Measurements from ENCODE around the gene AKAP13.

The AKAP13 gene

DNA sequence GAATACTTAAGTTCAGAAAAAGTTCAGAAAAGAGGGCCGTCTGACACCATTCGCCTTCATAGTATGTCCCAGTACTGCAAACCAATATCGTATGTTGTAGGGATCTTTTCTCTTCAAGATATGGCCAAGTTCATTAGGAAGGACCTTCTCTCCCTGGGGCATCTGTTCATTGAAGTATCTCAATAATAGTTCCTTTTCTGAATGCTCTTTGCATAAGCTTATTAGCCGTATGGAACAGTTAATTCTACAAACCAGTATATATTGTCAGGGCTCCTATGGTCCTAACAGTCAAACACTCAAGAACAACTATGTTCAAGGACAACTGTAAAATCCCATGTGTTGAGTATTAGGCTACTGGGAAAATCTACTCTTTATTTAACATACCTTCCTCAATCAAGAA is 211.2 kb downstream of the AKAP13 start:
- Histone ChIP-seq H3K4me3 (no peak overlapping the region), H3K27ac (no peak overlapping the region), H4K20me1 (0 out of 2 replicates have a peak, but pooled peaks cover 5% of the 10 kb centered on the region), H3K36me3 (peaks cover 35% of the 10 kb centered on the region), H3K27me3 (no peaks in the 10 kb centered on the region), H3K4me2 (no peak overlapping the region), H3K9ac (no peak overlapping the region), H3K9me3 (no peaks in the 10 kb centered on the region), H3K4me1 (peaks cover under 1% of the 10 kb centered on the region)
- no peak for TF ChIP-seq Cebpa-rat (IDR thresholded peaks at IDR 0.05)

DNA sequence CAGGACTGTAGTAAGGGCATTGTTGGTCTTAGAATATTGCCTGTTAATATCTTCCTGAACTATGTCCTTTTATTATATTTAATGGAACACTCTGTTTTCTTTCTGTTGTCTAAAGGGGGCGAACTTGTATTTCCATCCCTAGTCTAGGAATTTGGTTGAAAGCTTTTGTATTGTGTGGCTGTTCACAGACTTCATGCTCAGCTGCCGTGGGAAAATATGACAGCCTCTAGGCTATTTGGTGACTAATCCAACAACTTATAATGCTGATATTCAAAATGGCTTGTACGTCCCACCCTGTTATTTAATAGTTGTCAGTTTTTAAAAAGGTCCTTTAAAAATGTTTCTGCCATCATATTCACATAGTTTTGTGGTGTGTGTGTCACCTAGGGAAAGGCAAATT is 211.7 kb downstream of the AKAP13 start:
- H3K9me3 ChIP-seq, result no peaks in the 10 kb centered on the region
- no peak overlapping the region for H3K27ac ChIP-seq
- no peak overlapping the region for H3K9ac ChIP-seq
- H3K27me3 ChIP-seq, result no peaks in the 10 kb centered on the region
- no peak overlapping the region for H3K4me2 ChIP-seq
- peaks cover 30% of the 10 kb centered on the region for H3K36me3 ChIP-seq
- H3K4me3 ChIP-seq, result no peak overlapping the region
- peaks cover 6% of the 10 kb centered on the region for H3K4me1 ChIP-seq
- no peak for TF ChIP-seq Cebpa-rat (IDR thresholded peaks at IDR 0.05)
- H4K20me1 ChIP-seq, result 0 out of 2 replicates have a peak, but pooled peaks cover 10% of the 10 kb centered on the region

DNA sequence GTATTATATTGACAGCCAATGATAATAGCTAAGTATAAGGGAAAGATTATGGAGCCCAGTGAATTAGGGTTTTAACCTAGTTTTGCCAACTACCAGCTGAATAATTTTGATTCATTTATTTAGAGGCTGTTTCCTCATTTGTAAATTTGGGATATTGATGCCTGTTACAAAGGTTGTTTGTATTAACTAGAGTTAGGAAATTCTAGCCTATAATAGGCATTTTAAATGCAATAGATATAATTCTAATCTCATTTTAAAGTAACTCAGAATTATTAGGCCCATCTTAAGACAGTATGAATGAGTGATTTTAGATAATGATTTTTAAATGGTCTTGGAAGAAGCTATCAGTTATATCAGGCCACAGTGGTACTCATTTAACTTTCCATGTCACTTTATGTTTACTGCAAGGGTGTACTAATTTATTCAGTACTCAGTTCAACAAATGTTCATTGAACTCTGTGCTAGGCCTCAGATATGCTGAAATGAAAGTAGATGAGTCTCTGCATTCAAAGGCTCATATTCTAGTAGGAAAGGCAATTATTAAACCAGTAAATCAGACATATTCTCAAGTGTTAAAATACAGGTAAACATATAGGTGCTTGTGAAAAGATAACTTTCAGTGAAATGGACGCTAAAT is 213.5 kb downstream of the AKAP13 start:
- H3K36me3 ChIP-seq, result peaks cover 30% of the 10 kb centered on the region
- H3K9ac ChIP-seq, result no peak overlapping the region
- no peak overlapping the region for H3K4me3 ChIP-seq
- TF ChIP-seq Cebpa-rat (IDR thresholded peaks at IDR 0.05), result no peak
- 0 out of 2 replicates have a peak, but pooled peaks cover 22% of the 10 kb centered on the region for H4K20me1 ChIP-seq
- no peaks in the 10 kb centered on the region for H3K9me3 ChIP-seq
- peaks cover 18% of the 10 kb centered on the region for H3K4me1 ChIP-seq
- no peaks in the 10 kb centered on the region for H3K27me3 ChIP-seq
- no peak overlapping the region for H3K27ac ChIP-seq
- no peak overlapping the region for H3K4me2 ChIP-seq

DNA sequence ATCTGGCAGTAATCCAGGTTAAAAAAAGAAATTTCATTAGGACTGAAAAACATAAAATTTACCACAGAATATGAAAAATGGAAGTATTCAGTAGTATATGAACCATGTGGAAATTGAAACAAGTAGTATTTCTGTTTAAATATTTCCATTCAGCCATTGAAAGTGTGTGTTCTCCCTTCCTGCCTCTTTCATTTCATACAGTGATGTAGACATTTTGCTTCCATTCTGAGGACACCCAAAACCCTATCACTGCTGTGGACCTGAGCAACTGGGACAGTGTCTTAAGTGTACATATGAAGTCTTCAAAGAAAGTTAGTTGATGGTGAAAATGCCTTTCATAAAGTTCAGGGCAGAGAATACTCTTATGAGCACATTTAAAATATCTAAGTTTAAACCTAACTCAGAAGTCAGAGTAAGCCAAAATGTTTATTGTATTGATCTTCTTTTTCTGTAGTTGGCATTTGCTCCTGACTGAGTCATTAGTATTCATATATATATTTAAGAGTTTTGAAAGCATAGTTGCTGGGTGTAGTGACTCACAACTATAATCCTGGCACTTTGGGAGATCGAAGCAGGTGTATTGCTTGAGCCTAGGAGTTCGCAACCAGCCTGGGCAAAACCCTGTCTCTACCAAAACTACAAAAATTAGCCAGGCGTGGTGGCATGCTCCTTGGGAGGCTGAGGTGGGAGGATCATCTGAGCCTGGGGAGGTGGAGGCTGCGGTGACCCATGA is 215.6 kb downstream of the AKAP13 start:
- no peak overlapping the region for H3K27ac ChIP-seq
- H3K9ac ChIP-seq, result no peak overlapping the region
- peaks cover 18% of the 10 kb centered on the region for H3K4me1 ChIP-seq
- no peak for TF ChIP-seq Cebpa-rat (IDR thresholded peaks at IDR 0.05)
- H3K27me3 ChIP-seq, result no peaks in the 10 kb centered on the region
- H3K4me3 ChIP-seq, result no peak overlapping the region
- H3K9me3 ChIP-seq, result no peaks in the 10 kb centered on the region
- H4K20me1 ChIP-seq, result 0 out of 2 replicates have a peak, but pooled peaks cover 22% of the 10 kb centered on the region
- H3K4me2 ChIP-seq, result no peak overlapping the region
- peaks cover 27% of the 10 kb centered on the region for H3K36me3 ChIP-seq

DNA sequence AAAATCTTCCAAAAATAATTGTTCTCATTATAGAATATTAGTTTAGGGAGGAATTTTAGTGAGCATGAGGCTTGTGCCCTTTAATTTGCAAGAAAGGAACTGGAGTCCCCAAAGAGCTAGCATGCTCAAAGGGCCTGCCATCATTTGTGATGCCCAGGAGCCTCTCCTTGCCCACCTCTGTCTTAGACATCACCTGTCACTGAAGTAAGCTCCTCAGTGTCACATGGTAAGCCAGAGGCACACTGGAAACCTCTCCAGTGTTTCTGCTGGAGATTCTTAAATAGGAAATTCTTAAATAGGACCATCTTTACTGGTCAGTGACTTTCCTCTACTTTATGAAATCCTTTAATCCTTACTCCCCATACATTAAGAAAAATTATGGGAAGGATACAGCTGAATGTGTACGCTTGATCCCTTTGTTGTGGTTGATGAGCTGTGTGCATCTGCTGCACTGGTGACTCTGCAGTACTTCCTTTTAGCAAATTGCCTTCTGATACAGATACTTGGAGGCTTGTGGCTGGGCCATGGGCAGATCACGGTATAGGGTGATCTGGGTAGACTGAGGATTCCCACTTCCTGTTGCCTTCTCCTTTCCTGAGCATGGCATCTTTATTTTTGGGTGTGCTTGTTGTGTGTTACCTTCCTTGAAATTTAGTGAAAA is 216.9 kb downstream of the AKAP13 start:
- no peak overlapping the region; the same call in 1 of the 2 replicates for H3K9ac ChIP-seq
- H3K9me3 ChIP-seq, result no peaks in the 10 kb centered on the region
- H3K4me1 ChIP-seq, result peaks cover 18% of the 10 kb centered on the region
- H3K27ac ChIP-seq, result no peak overlapping the region
- 0 out of 2 replicates have a peak, but pooled peaks cover 22% of the 10 kb centered on the region for H4K20me1 ChIP-seq
- peaks cover 31% of the 10 kb centered on the region for H3K36me3 ChIP-seq
- H3K4me3 ChIP-seq, result no peak overlapping the region
- H3K27me3 ChIP-seq, result no peaks in the 10 kb centered on the region
- peak overlapping the region; percentile 57 for H3K4me2 ChIP-seq
- TF ChIP-seq Cebpa-rat (IDR thresholded peaks at IDR 0.05), result no peak

DNA sequence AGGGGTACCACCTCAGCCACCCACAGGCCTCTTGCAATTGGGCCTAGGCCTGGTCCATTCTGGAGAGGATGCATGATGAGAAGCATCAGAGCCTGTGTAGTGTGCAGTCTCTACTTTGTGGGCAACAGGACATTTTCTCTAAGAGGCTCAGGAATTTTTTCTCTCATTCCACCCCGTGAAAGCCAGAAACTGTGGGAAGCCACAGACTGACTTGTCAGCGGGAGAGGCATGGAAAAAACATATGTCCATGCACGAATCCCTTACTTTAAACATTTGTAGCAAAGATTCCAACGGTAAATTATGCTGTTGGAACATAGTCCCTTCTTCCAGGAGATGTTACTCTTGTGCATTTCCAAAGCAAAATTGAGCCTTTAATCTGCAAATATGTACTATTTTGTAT is 217.8 kb downstream of the AKAP13 start:
- peaks cover 33% of the 10 kb centered on the region for H3K36me3 ChIP-seq
- no peak overlapping the region for H3K4me3 ChIP-seq
- H3K27me3 ChIP-seq, result no peaks in the 10 kb centered on the region
- H3K4me1 ChIP-seq, result peaks cover 18% of the 10 kb centered on the region
- no peak overlapping the region for H3K9ac ChIP-seq
- no peaks in the 10 kb centered on the region for H3K9me3 ChIP-seq
- TF ChIP-seq Cebpa-rat (IDR thresholded peaks at IDR 0.05), result no peak
- no peak overlapping the region for H3K27ac ChIP-seq
- peak overlapping the region; percentile 57 for H3K4me2 ChIP-seq
- H4K20me1 ChIP-seq, result 0 out of 2 replicates have a peak, but pooled peaks cover 22% of the 10 kb centered on the region

DNA sequence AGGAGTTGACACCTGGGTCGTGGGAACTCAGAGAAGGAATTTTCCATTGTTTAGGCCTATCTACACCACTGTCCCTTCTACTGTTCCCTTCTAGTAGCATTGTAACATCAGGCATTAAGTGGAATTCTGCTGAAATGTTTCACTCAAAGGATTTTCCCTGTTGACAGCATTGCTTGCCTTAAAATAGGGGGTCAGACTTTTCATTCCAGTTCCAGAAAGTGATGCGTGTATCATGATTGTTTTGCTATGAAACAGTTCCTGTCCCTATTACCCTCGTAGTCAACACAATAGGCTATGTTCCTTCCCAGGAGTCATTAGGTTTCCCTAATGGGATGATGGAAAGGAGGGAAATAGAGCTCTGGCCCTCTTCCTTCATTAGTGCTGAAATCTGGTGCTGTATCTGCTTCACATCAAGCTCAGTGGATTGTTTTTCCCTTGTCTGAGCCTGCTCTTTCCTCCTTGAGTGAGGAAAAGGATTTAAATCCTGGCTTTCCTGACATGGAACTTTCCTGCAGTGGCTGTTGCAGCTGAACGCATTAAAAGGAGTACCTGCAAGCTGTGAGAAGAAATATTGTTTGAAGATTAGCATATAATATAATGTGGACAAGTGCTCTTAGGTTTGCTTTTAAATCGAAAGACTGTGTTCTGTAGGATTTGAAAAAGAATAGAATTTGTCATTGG is 218.5 kb downstream of the AKAP13 start:
- no peak for TF ChIP-seq Cebpa-rat (IDR thresholded peaks at IDR 0.05)
- H3K9me3 ChIP-seq, result no peaks in the 10 kb centered on the region

DNA sequence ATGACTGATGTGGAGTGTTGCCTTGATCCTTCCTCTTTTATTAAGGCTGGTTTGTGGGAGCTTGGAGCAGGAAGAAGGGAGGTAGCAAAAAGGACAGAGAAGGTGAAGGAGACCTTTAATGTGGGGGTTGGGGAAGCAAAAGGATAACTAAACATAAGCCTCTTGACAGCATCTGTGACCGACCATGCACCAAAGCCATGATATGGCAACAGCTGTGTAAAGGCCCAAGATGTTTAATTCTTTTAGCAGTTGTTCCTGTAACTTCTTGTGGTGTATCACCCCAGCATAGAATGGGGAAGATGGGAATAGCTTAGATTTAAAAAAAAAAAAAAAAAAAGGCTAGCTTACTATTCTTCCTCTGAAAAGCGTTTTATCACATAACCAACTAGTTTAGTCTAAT is 219.6 kb downstream of the AKAP13 start:
- H3K4me3 ChIP-seq, result no peak overlapping the region
- H4K20me1 ChIP-seq, result 0 out of 2 replicates have a peak, but pooled peaks cover 22% of the 10 kb centered on the region
- no peak overlapping the region for H3K9ac ChIP-seq
- no peak for TF ChIP-seq Cebpa-rat (IDR thresholded peaks at IDR 0.05)
- no peak overlapping the region for H3K4me2 ChIP-seq
- H3K36me3 ChIP-seq, result peaks cover 39% of the 10 kb centered on the region
- H3K9me3 ChIP-seq, result no peaks in the 10 kb centered on the region
- peaks cover 18% of the 10 kb centered on the region for H3K4me1 ChIP-seq
- H3K27ac ChIP-seq, result no peak overlapping the region
- no peaks in the 10 kb centered on the region for H3K27me3 ChIP-seq

More for the DNA sequence above, 218.5 kb downstream of the AKAP13 start:
- Histone ChIP-seq H3K4me2 (no peak overlapping the region), H3K4me3 (no peak overlapping the region), H3K27me3 (no peaks in the 10 kb centered on the region), H3K9ac (no peak overlapping the region), H3K27ac (no peak overlapping the region), H4K20me1 (0 out of 2 replicates have a peak, but pooled peaks cover 22% of the 10 kb centered on the region), H3K36me3 (peaks cover 39% of the 10 kb centered on the region), H3K4me1 (peaks cover 18% of the 10 kb centered on the region)

DNA sequence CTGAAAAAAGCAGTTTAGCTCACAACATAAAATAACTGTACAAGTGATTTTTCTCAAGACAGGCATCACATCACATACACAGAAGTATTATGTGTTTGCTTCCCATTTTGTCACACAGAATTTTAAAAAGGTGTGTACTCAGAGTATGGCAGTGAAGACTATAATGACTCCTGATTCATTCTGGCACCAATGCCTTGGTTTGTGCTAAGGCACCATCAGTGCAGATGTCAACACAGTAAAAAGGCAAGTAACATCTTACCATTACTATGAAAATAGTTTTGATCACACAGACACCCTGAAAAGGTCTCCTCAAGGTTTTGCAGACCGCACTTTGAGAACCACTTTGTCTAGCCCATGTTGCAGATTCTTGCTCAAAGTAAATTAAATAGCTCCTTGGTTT is 222.8 kb downstream of the AKAP13 start:
- 0 out of 2 replicates have a peak, but pooled peaks cover 3% of the 10 kb centered on the region for H4K20me1 ChIP-seq
- H3K9ac ChIP-seq, result no peak overlapping the region
- H3K4me3 ChIP-seq, result no peak overlapping the region
- no peak for TF ChIP-seq Cebpa-rat (IDR thresholded peaks at IDR 0.05)
- no peak overlapping the region for H3K4me2 ChIP-seq
- H3K4me1 ChIP-seq, result peaks cover 17% of the 10 kb centered on the region
- peaks cover 34% of the 10 kb centered on the region for H3K36me3 ChIP-seq
- no peak overlapping the region for H3K27ac ChIP-seq
- no peaks in the 10 kb centered on the region for H3K27me3 ChIP-seq
- H3K9me3 ChIP-seq, result no peaks in the 10 kb centered on the region

All from BLaER1 (cell line).